GM21786 (cell line): ENCODE measurements around the gene TNNT1.
"Not testable (repeated sequence)": the region's sequence is repeated elsewhere in the genome, so short reads cannot be mapped to it uniquely, and the experiment has no call there.

ENCODE experiments used
- ATAC-seq: cut with Tn5 transposase; IDR thresholded peaks from one replicate; pipeline ENCODE4 v1.9.1; 2021; ENCODE audit not compliant: unreplicated experiment

TNNT1 gene

GRCh38 chr19:55169136-55169535, 20.1 kb upstream of the TNNT1 start:
- ATAC-seq, result no peak

DNA sequence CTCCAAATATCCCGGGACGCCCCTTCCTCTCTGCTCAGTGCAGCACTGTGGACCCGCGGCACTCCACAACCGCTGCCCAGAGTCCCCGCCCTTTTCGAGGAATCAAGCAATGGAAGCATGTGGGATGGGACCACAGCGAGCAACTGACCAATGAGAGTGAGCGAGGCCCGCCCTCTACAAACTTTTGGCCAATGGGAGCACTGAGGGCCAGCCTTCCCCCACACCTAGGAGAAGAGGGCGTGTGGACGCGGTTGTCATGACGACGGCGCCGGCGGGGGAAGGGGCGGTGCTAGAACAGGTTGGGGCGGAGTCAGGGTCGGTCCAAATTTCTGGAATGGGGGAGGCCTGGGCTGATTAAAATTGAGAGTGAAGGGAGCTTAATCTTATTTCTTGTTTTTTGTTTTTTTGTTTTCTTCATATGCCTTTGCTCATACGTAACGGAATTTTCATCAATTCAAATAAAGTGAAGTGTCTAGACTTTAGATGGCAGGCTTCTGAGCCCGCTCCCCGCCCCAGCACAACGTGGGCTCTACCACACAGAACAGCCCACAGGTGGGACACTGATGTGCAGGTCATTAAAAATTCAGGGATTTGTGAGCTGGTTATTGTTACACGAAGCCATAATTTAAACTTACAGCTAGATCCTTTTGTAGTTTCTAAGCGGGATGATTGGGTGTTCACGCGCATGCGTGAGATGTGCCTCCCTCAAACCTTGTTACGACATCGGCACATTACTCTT, 17.7 kb upstream of the TNNT1 start, which contains the start of gene DNAAF3:
Gene DNAAF3 (minus strand): TSS at position 84 of the 739 bp plus-strand sequence. CDS start 200 bp downstream, outside the sequence.
- ATAC-seq, result no peak

DNA sequence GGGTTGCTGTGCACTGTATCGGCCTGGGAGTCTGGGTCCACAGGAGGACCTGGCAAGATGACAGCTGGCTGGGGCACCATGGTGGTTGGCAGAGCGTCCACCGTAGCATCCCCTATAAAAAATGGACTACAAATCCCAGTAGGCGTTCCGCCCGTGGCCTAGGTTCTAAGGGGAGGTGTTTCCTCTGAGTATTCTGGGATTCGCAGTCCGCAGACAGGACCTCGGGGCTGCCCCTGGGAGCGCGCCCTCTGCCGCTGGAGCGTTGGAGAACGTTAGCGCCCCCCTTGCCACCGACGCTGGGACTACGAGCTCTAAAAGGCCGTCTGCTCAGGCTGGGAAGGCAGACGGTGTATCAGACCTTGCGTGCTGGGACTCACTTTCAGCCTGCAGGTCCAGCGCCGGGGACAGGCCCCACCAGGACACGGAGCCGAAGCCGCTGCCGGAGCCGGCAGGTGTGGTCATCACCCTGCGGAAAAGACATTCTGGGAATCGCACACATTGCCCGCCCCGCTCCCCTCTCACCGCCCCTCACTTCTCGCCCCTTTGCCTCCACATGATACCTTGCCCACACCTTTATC, 17.0 kb upstream of the TNNT1 start:
- ATAC-seq, result no peak

DNA sequence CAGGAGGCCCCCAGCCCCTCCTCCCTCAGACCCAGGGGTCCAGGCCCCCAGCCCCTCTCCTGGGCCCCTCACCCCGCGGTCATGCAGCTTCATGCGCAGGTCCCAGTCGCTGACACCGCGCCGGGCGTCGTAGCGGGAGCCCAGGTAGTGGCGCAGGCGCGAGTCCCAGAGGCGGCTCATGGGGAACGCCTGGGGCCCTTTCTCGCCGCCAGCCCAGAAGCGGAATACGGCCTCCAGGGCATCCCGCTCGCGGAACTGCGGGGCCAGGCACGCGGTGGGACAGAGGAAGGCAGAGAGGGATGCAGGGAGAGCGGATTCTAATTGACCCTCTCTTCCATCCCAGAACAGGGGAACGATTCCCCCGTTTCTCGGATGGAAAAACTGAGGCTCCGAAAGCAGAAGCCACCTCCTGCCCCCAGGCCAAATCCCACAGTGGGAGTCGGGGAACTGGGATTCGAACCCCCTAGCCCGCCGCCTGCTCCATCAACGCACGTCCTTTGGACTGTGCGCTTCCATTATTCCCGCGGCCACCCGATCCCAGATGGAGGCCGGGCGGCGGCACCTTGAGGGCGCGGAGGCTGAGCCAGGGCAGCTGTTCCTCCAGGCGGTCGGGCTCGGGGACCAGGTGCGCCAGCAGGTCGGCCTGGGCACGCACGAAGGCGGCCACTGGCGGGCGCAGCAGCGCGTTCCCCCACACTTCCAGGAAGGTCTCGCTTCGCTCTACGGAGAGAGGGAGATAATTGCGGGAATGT, 12.7 kb upstream of the TNNT1 start:
- no peak for ATAC-seq

GRCh38 chr19:55160986-55161365, 12.0 kb upstream of the TNNT1 start:
- ATAC-seq, result no peak

DNA sequence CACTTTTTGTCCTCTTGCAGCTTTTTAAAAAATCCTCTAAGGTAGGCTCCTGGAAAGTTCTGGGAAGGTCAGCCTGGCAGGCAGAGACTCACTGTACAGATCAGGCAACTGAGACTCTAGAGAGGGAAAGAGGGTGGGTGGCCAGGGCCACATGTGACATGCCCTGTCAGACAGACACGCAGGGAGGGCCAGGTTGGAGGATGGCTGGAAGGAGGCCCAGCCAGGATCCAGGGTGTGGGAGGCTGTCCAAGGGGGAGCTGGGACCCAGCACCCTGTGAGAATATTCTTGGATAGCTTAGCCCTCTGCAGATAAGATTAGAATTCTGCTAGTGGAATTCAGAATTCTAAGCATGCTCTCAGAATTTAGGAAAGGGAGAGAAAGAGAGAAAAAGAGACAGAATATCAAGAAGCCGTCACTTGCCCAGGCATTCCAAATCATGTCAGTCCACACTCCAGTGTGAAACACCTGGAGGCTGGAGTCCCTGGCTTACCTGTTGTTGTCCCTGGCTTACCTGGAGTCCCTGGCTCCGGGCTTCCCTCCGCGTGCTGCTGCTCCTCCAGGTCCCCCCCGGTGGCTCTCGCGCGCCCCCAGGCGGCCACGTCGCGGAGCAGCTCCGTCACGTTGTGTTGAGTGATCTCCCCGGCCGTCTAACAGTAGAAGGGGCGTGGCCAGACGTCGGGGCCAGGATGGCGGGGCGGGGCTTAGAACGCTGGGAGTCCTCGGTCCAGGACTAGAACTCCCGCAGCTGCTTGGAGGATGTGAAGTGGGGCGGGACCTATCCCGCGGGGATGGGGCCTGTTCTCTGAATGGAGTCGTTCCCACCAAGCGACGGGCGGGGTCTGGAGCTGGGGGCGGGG, 11.4 kb upstream of the TNNT1 start:
- no peak for ATAC-seq

DNA sequence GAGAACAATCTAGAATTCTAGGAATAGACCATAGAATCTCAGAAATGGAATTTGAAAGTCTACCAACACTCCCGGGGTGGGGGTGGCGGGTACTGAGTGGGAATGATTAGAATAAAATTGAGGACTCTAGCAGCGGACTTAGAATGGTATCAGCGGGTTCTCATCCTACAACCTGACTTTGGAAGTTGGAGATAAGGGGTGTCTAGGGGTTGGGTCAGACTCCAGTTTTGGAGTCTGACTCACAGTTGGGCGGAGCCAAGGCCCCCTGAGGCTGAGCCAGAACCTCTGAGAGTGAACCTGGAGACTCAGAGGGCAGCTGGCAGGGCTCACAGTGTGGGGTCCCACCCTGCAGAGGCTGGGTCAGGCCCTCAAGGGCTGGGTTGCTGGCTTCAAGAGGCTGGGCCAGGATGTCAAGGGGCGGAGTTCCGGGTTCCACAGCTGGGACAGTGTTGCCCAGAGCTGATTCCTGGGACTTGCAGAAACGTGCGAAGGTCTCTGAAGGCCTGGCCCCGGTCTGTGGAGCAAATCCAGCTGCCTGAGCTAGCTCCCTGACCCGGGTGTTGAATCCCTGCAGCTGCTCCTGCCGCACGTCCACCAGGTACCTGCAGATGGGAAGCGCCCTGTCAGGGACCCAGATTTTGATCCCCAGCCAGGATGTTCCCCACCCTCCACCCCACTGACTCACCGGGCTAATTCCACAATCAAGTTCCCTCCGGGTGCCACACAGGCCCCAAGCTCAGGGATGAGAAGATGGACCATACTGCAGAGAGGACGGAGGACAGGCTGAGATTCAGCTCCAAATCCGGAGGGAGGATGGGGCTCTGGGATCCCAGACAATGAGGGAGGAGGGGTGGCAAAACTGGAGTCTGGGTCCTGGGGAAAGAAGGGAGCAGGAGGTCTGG, 10.1 kb upstream of the TNNT1 start:
- no peak for ATAC-seq

DNA sequence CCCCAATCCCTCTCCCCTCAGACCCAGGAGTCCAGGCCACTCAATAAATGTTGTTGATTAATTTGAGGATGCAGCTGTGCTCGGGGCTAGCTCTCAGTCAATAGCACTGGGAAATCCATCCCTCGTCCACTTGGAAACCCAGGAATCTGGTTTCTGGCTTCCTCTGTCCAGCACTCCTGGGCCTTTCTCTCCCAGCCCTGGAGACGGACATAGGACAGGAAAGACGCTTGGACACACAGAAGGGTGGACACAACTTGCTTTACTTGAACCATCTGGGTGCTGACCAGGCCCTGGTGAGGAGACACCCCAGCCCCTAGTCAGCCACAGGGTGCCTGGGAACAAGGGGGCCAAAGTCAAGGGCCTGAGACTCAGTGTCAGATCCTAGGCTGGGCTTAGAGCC, 9.4 kb upstream of the TNNT1 start:
- no peak for ATAC-seq

DNA sequence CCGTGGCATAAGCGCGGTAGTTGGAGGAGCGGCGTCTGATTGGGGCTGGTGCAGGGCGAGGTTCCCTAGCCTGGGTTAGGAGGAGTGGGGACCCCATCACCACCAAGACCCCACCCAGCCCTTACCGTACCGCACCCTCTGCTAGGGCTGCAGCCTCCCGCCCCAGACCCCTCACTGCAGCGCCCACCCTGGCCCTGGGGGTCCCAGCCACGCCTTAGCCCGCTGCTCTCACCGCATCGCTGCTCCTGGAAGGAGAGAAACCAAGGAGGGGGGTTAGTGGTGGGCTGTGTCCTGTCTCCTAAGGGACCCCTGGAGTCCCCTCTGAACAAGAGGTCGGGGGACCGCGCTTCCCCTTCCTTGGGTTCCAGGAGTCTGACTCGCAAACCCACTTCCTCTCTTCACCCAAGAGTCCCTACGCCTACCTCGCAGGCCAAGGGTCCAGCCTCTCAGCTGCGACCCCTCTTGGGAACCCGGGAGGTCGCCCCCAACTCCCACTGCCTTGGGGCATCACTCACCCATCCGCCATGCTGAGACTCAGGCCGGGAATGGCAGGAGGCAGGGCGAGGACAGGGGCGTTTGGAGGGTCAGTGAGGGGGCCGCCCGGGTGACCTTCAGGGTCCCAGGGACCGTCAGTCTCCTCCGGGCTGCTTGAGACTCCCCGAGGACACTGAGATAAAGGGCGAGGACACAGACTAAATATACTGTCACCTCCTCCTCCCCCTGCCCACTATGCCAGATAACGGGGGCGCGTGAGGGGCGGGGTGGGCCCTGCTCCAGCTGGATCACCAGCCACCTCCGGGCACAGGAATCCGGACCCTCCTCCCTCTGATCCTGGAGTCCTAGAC, 8.3 kb upstream of the TNNT1 start, which contains the start of gene TNNI3:
Gene TNNI3 (minus strand): TSS at position 669 of the 845 bp plus-strand sequence. CDS start 143 bp downstream, at position 526.
- no peak for ATAC-seq

GRCh38 chr19:55156202-55157063, 7.4 kb upstream of the TNNT1 start:
- no peak for ATAC-seq

GRCh38 chr19:55155784-55156183, 6.8 kb upstream of the TNNT1 start:
- ATAC-seq, result not testable (repeated sequence)

DNA sequence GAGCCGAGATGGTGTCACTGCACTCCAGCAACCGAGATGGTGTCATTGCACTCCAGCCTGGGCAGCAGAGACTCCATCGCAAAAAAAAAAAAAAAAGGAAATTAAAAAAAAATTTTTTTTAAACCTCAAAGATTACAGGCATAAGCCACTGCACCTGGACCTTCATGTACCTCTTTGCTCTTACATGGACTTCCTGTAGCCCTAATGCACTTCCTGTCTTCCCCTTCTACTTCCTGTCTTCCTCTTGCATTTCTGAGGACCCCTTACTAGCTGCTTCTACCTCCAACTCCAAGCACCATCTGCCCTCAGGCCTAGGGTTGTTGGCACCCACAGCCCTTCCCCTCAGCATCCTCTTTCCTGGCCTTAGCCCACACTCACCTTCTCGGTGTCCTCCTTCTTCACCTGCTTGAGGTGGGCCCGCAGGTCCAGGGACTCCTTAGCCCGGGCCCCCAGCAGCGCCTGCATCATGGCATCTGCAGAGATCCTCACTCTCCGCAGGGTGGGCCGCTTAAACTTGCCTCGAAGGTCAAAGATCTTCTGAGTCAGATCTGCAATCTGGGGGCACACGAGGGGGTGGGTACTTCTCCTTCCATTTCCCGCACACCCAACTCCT, 4.8 kb upstream of the TNNT1 start:
- ATAC-seq, result no peak

DNA sequence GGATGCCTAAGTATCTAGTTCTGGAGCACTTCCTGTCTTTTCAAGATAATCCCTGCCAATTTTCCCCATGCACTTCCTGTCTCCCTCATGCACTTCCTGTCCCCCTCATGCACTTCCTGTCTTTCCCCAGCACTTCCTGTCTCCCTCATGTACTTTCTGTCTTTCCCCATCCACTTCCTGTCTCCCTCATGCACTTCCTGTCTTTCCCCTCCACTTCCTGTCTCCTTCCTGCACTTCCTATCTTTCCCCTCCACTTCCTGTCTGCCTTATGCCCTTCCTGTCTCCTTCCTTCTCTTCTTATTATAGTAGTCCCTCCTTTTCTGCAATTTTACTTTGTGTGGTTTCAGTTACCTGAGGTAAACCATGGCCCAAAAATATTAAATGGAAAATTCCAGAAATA, 3.0 kb upstream of the TNNT1 start:
- ATAC-seq, result no peak

GRCh38 chr19:55147545-55148251, 1.3 kb downstream of the TNNT1 start:
- ATAC-seq, result no peak

DNA sequence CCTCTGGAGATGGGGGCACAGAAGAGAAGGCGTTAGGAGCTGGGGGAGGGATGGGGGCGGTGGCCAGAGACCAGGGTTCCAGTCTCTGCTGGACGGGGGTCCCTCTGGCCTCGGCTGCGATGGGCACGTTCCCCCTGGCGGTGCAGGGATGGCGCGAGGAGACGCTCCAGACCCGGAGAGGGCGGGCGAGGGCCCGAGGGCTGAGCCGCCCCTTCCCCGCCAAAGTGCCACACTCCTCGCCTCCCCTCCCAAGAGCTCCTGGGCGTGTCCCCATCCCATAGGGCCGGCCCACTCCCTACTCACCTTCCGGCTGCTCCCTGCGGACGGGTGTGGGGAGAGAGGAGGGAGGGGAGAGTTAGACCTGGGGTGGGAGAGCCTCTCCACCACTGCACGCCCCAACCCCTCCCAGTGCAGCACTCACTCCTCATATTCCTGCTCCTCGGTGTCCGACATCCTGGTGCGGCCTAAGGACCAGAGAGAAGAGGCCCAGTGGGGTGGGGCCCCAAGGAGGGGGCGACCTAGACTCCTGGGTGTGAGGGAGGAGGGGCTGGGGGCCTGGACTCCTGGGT, 2.2 kb downstream of the TNNT1 start:
- no peak for ATAC-seq

GRCh38 chr19:55146078-55146704, 2.8 kb downstream of the TNNT1 start:
- ATAC-seq, result no peak
